Hair follicle dermal papilla cell (primary cell): Measurements from ENCODE around the gene SAMD5. TPM values are rescaled to one million over a fixed set of nuclear protein-coding genes. Genes with fewer than 3 reads are reported as not detected.

ENCODE experiments used
- total RNA-seq: library from RNA; depleted of rRNA; stranded (reverse); fragments of >200 nt; gene quantifications from 2 replicates; pipeline ENCODE4 v1.2.3, GENCODE V29; 2012

SAMD5 gene
- 1.7 and 3.7 TPM in 2 replicates for total RNA-seq

GRCh38 chr6:147508042-147508865 lies at the start of gene SAMD5:
TSS of gene SAMD5 (plus strand) at chr6:147508690. CDS start at chr6:147508929, 239 bp downstream.

